IPS DF 19.7 (cell line): Measurements from ENCODE around the gene ZNF662.
"Not testable (repeated sequence)": the region's sequence is repeated elsewhere in the genome, so short reads cannot be mapped to it uniquely, and the experiment has no call there.

ENCODE experiments used
- DNase-seq: peaks from one replicate; pipeline ENCODE4 v3.0.0-alpha.2; 2013; ENCODE audit warnings: low read depth, low spot score

Gene ZNF662

GRCh38 chr3:42906070-42906847 is at the start of gene ZNF662:
Gene ZNF662 (plus strand): TSS chr3:42906142. CDS start chr3:42908115, 1,973 bp downstream.
- no peak for DNase-seq

- no peak for DNase-seq
Measured at GRCh38 chr3:42856544-42856943, 49.4 kb upstream of the ZNF662 start.

- no peak for DNase-seq
Measured at GRCh38 chr3:42864321-42864950, 41.5 kb upstream of the ZNF662 start.

- no peak for DNase-seq
Measured at GRCh38 chr3:42865256-42865655, 40.7 kb upstream of the ZNF662 start.

- no peak for DNase-seq
Measured at GRCh38 chr3:42867138-42867537, 38.8 kb upstream of the ZNF662 start.

- DNase-seq, result no peak
Measured at GRCh38 chr3:42868841-42869240, 37.1 kb upstream of the ZNF662 start.

- no peak for DNase-seq
Measured at GRCh38 chr3:42871592-42872196, 34.2 kb upstream of the ZNF662 start.

GRCh38 chr3:42872718-42873117 is 33.2 kb upstream of the ZNF662 start:
- no peak for DNase-seq

- no peak for DNase-seq
Measured at GRCh38 chr3:42873221-42873982, 32.5 kb upstream of the ZNF662 start.

GRCh38 chr3:42874749-42875148 is 31.2 kb upstream of the ZNF662 start:
- no peak for DNase-seq

GRCh38 chr3:42875325-42876151 is 30.4 kb upstream of the ZNF662 start, which contains the start of gene CYP8B1:
Gene CYP8B1 (minus strand): TSS chr3:42875879. CDS start chr3:42875816, 63 bp downstream.
- no peak for DNase-seq

- no peak for DNase-seq
Measured at GRCh38 chr3:42876401-42876800, 29.5 kb upstream of the ZNF662 start.

- DNase-seq, result no peak
Measured at GRCh38 chr3:42876940-42877720, 28.8 kb upstream of the ZNF662 start.

- DNase-seq, result no peak
Measured at GRCh38 chr3:42877881-42878280, 28.1 kb upstream of the ZNF662 start.

GRCh38 chr3:42880183-42880582 is 25.8 kb upstream of the ZNF662 start:
- DNase-seq, result no peak

- peak; percentile 73 for DNase-seq
Measured at GRCh38 chr3:42880601-42881451, 25.1 kb upstream of the ZNF662 start.

GRCh38 chr3:42883251-42883930 is 22.6 kb upstream of the ZNF662 start:
- DNase-seq, result not testable (repeated sequence)

GRCh38 chr3:42884324-42884723 is 21.6 kb upstream of the ZNF662 start:
- DNase-seq, result no peak
